Neuronal stem cell (in vitro differentiated cells): Measurements from ENCODE around the gene SH3BP2.

ENCODE experiments used
- DNase-seq: peaks from one replicate; pipeline ENCODE4 v3.0.0-alpha.2; 2013; ENCODE audit warnings: low spot score
- H2AFZ ChIP-seq: one replicate; pipeline ENCODE4 v1.6.1; 2013; ENCODE audit warnings: mild to moderate bottlenecking, low read length, inconsistent platforms
- H2AK5ac ChIP-seq: 2 replicates; pipeline ENCODE4 v1.6.1; 2013; ENCODE audit warnings: low read depth, mild to moderate bottlenecking, inconsistent platforms, low read length, moderate library complexity, mixed read lengths
- H2BK120ac ChIP-seq: 2 replicates; pipeline ENCODE4 v1.6.1; 2013; ENCODE audit warnings: low read depth, mild to moderate bottlenecking, inconsistent platforms, low read length, moderate library complexity, mixed read lengths
- H2BK12ac ChIP-seq: one replicate; pipeline ENCODE4 v1.6.1; 2013; ENCODE audit warnings: low read length, inconsistent platforms
- H2BK15ac ChIP-seq: 2 replicates; pipeline ENCODE4 v1.6.1; 2013; ENCODE audit warnings: mild to moderate bottlenecking, low read length, inconsistent platforms, mixed read lengths
- H2BK5ac ChIP-seq: one replicate; pipeline ENCODE4 v1.6.1; 2013; ENCODE audit warnings: inconsistent platforms, mild to moderate bottlenecking, low read length, moderate library complexity
- H3K14ac ChIP-seq: one replicate; pipeline ENCODE4 v1.6.1; 2013; ENCODE audit warnings: low read length, inconsistent platforms
- H3K18ac ChIP-seq: 2 replicates; pipeline ENCODE4 v1.6.1; 2013; ENCODE audit warnings: low read length, inconsistent platforms
- H3K23ac ChIP-seq: 2 replicates; pipeline ENCODE4 v1.6.1; 2013; ENCODE audit warnings: low read depth, mild to moderate bottlenecking, mixed read lengths, low read length, inconsistent platforms; ENCODE audit not compliant: poor library complexity
- H3K27ac ChIP-seq: replicated peaks from 3 replicates; pipeline ENCODE4 v1.5.1; 2013; ENCODE audit warnings: low read length, inconsistent platforms
- H3K27me3 ChIP-seq, 3 experiments: 2 replicates each; pipeline ENCODE4 v1.6.1; 2013; ENCODE audit warnings: low read length in 3 of 3, mild to moderate bottlenecking in 2 of 3, inconsistent platforms in 1 of 3, low read depth in 1 of 3, mixed read lengths in 1 of 3, moderate library complexity in 1 of 3; ENCODE audit not compliant: control insufficient read depth in 3 of 3, insufficient read depth in 3 of 3
- H3K36me3 ChIP-seq, 2 donors: replicated peaks in 1 of 2; 2 replicates each; pipeline ENCODE4 v1.6.1; 2013; ENCODE audit warnings: low read length in 2 of 2; ENCODE audit not compliant: control insufficient read depth in 2 of 2, insufficient read depth in 2 of 2
- H3K4ac ChIP-seq: 2 replicates; pipeline ENCODE4 v1.6.1; 2013; ENCODE audit warnings: inconsistent platforms, mild to moderate bottlenecking, low read length, moderate library complexity
- H3K4me1 ChIP-seq, 2 donors: 1 replicate in 1 of 2; 2 replicates in 1 of 2; pipeline ENCODE4 v1.6.1; 2013; ENCODE audit warnings: low read length in 2 of 2, low read depth in 1 of 2; ENCODE audit not compliant: control insufficient read depth in 2 of 2, insufficient read depth in 1 of 2
- H3K4me2 ChIP-seq: one replicate; pipeline ENCODE4 v1.6.1; 2013; ENCODE audit warnings: mild to moderate bottlenecking, low read length, inconsistent platforms; ENCODE audit not compliant: insufficient read depth, poor library complexity, severe bottlenecking
- H3K4me3 ChIP-seq, 2 donors: 2 replicates each; pipeline ENCODE4 v1.5.1; 2013; ENCODE audit warnings: low read length in 2 of 2, mild to moderate bottlenecking in 2 of 2, inconsistent platforms in 1 of 2, moderate library complexity in 1 of 2
- H3K79me1 ChIP-seq: one replicate; pipeline ENCODE4 v1.6.1; 2013; ENCODE audit warnings: low read depth, mild to moderate bottlenecking, inconsistent platforms, low read length, moderate library complexity
- H3K9ac ChIP-seq: one replicate; pipeline ENCODE4 v1.6.1; 2013; ENCODE audit warnings: mild to moderate bottlenecking, low read depth, low read length, inconsistent platforms; ENCODE audit not compliant: poor library complexity
- H3K9me3 ChIP-seq, 2 donors: replicated peaks in 1 of 2; 2 replicates each; pipeline versions ENCODE3 to v1.6.1; 2013; ENCODE audit warnings: low read length in 2 of 2, mild to moderate bottlenecking in 2 of 2, inconsistent platforms in 1 of 2, low read depth in 1 of 2, mixed read lengths in 1 of 2, moderate library complexity in 1 of 2; ENCODE audit not compliant: control insufficient read depth in 2 of 2, insufficient read depth in 1 of 2
- H4K8ac ChIP-seq: one replicate; pipeline ENCODE4 v1.6.1; 2013; ENCODE audit warnings: low read depth, mild to moderate bottlenecking, inconsistent platforms, low read length, moderate library complexity
- H4K91ac ChIP-seq: one replicate; pipeline ENCODE4 v1.6.1; 2013; ENCODE audit warnings: low read length, low read depth, mild to moderate bottlenecking, inconsistent platforms; ENCODE audit not compliant: poor library complexity
- WGBS, 2 donors: extraction: QIAGEN DNeasy Blood & Tissue Kit; methylation state at CpG; one replicate each; pipeline ENCODE4 v1.1.7; 2013; ENCODE audit warnings: missing lambda C conversion rate in 2 of 2, mixed read lengths in 1 of 2; ENCODE audit not compliant: insufficient read length in 2 of 2, insufficient replicate concordance in 1 of 2; ENCODE audit errors: extremely low coverage in 2 of 2; 5-methylcytosine and 5-hydroxymethylcytosine counted together

SH3BP2 gene

GRCh38 chr4:2755821-2756690, 36.8 kb upstream of the SH3BP2 start, which contains the start of gene TNIP2:
TSS of gene TNIP2 (minus strand) at chr4:2756336. CDS start at chr4:2756289, 47 bp downstream.
- Histone ChIP-seq H3K18ac (peak within 1 kb of the TSS; percentile 97), H3K4me3 (peak within 1 kb of the TSS; percentile 92 to 95), H3K4me1 (peaks cover 4 to 10% of the 10 kb centered on the region in 2 donors), H2AK5ac (peak within 1 kb of the TSS; percentile 81), H3K27me3 (no peaks in the 10 kb centered on the region), H3K4me2 (peak within 1 kb of the TSS; percentile 73), H3K79me1 (peaks cover 13% of the 10 kb centered on the region), H2BK15ac (peak within 1 kb of the TSS; percentile 81), H3K36me3 (peaks cover 0 to 15% of the 10 kb centered on the region in 2 donors), H2BK120ac (no peak within 1 kb of the TSS), H3K23ac (peak within 1 kb of the TSS; percentile 99), H3K9me3 (no peaks in the 10 kb centered on the region), H4K91ac (no peak within 1 kb of the TSS), H2BK12ac (peak within 1 kb of the TSS; percentile 58), H3K9ac (peak within 1 kb of the TSS; percentile 95), H3K14ac (peak within 1 kb of the TSS; percentile 89), H2AFZ (peak within 1 kb of the TSS; percentile 94), H2BK5ac (peak within 1 kb of the TSS; percentile 75), H3K4ac (no peak within 1 kb of the TSS), H3K27ac (peak within 1 kb of the TSS; percentile 64), H4K8ac (peak within 1 kb of the TSS; percentile 65)
- peak; percentile 71 for DNase-seq
- WGBS, 2 donors: no CpG with 5 or more reads among the region's 96 CpGs

GRCh38 chr4:2756691-2757350, 36.1 kb upstream of the SH3BP2 start:
- WGBS, 2 donors: no CpG with 5 or more reads among the region's 25 CpGs
- no peaks in the 10 kb centered on the region for H3K27me3 ChIP-seq
- H3K79me1 ChIP-seq: peaks cover 13% of the 10 kb centered on the region
- no peak overlapping the region for H2BK5ac ChIP-seq
- H2BK12ac ChIP-seq: peak overlapping the region; percentile 58
- peak overlapping the region; percentile 62 for H3K4me2 ChIP-seq
- H3K36me3 ChIP-seq: peaks cover 0 to 15% of the 10 kb centered on the region in 2 donors
- peak overlapping the region; percentile 46 for H3K27ac ChIP-seq
- no peak overlapping the region for H2BK120ac ChIP-seq
- H3K18ac ChIP-seq: peak overlapping the region; percentile 91
- H2BK15ac ChIP-seq: peak overlapping the region; percentile 58
- H3K9me3 ChIP-seq: no peaks in the 10 kb centered on the region
- H3K4me1 ChIP-seq: peaks cover 4 to 10% of the 10 kb centered on the region in 2 donors
- H3K4ac ChIP-seq: no peak overlapping the region
- no peak overlapping the region for H4K91ac ChIP-seq
- H3K9ac ChIP-seq: peak overlapping the region; percentile 44
- H2AK5ac ChIP-seq: no peak overlapping the region
- peak overlapping the region; percentile 93 for H2AFZ ChIP-seq
- DNase-seq: no peak
- H3K23ac ChIP-seq: no peak overlapping the region
- peak overlapping the region; percentile 56 for H3K14ac ChIP-seq
- peak overlapping the region; percentile 36 to 65 for H3K4me3 ChIP-seq
- H4K8ac ChIP-seq: peak overlapping the region; percentile 65

GRCh38 chr4:2757426-2757825, 35.5 kb upstream of the SH3BP2 start:
- H3K27ac ChIP-seq: no peak overlapping the region
- H3K4me1 ChIP-seq: peaks cover 4 to 10% of the 10 kb centered on the region in 2 donors
- no peak overlapping the region for H3K9ac ChIP-seq
- no peak overlapping the region for H2BK5ac ChIP-seq
- no peak overlapping the region for H4K8ac ChIP-seq
- DNase-seq: no peak
- H3K4ac ChIP-seq: no peak overlapping the region
- no peak overlapping the region for H3K4me2 ChIP-seq
- no peak overlapping the region for H4K91ac ChIP-seq
- H2BK15ac ChIP-seq: no peak overlapping the region
- no peak overlapping the region for H2BK120ac ChIP-seq
- H2AFZ ChIP-seq: no peak overlapping the region
- no peak overlapping the region for H3K18ac ChIP-seq
- H3K36me3 ChIP-seq: peaks cover 0 to 10% of the 10 kb centered on the region in 2 donors
- H2AK5ac ChIP-seq: no peak overlapping the region
- no peaks in the 10 kb centered on the region for H3K9me3 ChIP-seq
- no peak overlapping the region for H3K23ac ChIP-seq
- H3K79me1 ChIP-seq: peaks cover 13% of the 10 kb centered on the region
- no peak overlapping the region for H3K14ac ChIP-seq
- H3K4me3 ChIP-seq: no peak overlapping the region
- no peak overlapping the region for H2BK12ac ChIP-seq
- no CpG with 5 or more reads among the region's 3 CpGs for WGBS, 2 donors
- no peaks in the 10 kb centered on the region for H3K27me3 ChIP-seq
